Measurements from ENCODE around the gene LGR4.

LGR4 gene

GRCh38 chr11:27421819-27422494 lies 50.6 kb downstream of the LGR4 start:
- TF ChIP-seq, protein P1, sequence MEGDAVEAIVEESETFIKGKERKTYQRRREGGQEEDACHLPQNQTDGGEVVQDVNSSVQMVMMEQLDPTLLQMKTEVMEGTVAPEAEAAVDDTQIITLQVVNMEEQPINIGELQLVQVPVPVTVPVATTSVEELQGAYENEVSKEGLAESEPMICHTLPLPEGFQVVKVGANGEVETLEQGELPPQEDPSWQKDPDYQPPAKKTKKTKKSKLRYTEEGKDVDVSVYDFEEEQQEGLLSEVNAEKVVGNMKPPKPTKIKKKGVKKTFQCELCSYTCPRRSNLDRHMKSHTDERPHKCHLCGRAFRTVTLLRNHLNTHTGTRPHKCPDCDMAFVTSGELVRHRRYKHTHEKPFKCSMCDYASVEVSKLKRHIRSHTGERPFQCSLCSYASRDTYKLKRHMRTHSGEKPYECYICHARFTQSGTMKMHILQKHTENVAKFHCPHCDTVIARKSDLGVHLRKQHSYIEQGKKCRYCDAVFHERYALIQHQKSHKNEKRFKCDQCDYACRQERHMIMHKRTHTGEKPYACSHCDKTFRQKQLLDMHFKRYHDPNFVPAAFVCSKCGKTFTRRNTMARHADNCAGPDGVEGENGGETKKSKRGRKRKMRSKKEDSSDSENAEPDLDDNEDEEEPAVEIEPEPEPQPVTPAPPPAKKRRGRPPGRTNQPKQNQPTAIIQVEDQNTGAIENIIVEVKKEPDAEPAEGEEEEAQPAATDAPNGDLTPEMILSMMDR (IDR thresholded peaks at IDR 0.05; ENCODE audit: extremely low read depth, missing control alignments): no peak
- no peak for DNase-seq (ENCODE audit: low spot score)

DNA sequence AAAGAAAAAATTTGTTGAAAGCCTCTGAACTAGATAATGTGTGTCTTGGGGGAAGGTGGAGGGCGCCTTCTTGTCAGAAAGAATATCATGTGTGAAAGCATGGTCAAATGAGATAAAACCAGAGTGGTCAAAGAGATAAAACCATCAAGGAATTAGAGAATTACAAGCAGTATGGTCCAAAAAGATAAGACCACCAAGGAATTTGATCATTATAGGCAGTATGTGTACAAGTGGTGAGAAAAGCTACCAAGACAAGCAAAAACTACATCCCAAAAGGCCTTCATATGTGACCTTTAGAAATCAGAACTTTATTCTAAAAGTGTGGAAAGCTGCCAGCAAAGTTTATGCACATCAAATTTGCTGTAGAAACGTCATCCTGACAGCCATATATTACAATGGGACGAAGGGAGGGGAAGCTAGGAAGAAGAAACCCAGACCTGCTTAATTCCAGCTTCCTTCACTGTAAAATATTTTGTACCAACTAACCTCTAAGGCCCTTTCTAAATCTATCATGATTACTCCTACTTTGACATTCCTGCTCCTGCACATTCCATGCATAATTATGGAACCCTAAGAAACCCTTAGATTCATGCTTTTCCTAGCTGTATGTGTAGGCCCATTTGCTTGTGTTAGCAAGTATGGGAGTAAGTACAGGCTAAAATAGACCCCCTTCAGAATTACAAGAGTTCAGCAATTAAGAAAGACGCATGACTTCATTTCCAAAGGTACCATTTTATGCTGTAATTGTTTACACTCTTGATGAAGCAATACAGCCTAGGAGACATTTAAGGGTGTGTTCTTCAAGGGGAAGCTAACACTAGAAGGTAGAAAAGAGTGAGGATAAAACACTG lies 51.6 kb downstream of the LGR4 start:
- no peak for DNase-seq (ENCODE audit: low spot score)
- TF ChIP-seq, protein P1 (IDR thresholded peaks at IDR 0.05; ENCODE audit: extremely low read depth, missing control alignments): no peak

DNA sequence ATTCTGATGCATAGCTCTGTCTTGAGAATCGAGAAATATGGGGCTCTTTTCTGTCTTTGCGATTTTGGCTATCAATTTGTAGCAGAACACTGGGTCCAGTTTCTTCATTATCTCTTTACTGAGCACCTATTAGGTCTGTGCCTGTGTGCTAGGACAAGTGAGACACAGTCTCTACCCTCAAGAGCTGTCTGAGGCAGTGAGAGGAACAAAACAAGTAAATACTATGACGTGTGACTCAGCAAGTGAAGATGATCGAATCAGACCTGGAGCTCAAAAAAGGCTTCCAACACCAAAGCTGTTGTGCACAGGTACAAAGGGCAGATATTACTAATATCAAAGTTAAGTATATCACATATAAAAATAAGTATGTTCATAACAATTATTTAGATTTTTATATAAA lies 52.4 kb downstream of the LGR4 start:
- no peak for DNase-seq (ENCODE audit: low spot score)
- TF ChIP-seq, protein P1 (IDR thresholded peaks at IDR 0.05; ENCODE audit: extremely low read depth, missing control alignments): no peak

- no peak for DNase-seq (ENCODE audit: low spot score)
- TF ChIP-seq, protein P1 (IDR thresholded peaks at IDR 0.05; ENCODE audit: extremely low read depth, missing control alignments): no peak
These were observed 54.2 kb downstream of the LGR4 start for GRCh38 chr11:27418356-27418755.

GRCh38 chr11:27416568-27417176 lies 55.9 kb downstream of the LGR4 start:
- DNase-seq (ENCODE audit: low spot score): no peak
- TF ChIP-seq, protein P1 (IDR thresholded peaks at IDR 0.05; ENCODE audit: extremely low read depth, missing control alignments): no peak

DNA sequence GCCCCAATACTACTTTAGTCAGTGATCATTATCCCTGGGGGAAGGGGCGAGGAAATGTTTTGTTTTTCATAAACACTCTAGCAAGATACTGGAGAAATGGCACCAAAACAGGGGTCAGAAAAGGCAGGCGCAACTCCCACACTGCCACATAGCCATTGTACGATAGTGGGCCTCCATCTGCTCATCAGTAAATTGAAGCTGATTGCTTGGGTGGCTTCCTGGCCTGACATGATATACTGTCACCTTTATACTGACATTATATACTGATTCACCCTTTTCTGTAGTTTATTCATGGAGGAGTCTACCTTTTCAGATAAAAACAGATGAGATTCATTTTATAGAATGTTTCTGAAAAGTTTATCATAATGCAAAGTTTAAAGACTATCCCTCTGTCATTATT lies 57.9 kb downstream of the LGR4 start:
- no peak for DNase-seq (ENCODE audit: low spot score)
- TF ChIP-seq, protein P1 (IDR thresholded peaks at IDR 0.05; ENCODE audit: extremely low read depth, missing control alignments): no peak

DNA sequence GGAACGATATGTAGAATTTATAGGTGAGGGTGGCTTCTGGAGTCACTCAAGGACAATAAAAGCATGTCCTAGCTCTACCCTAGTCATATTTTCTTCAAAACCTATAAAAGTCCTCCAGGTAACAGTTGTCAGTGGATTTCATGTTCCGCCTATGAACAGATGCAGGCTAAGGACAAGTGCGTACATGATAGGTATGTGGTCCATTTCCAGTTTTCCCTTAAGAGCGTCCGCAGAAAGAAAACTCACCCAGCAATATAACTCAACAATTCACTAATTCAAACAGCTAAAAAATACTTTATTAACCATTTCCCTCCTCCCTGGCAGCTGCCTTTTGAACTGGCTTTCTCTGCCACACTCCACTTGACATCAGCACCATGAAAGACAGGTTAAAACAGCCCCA lies 59.4 kb downstream of the LGR4 start:
- DNase-seq (ENCODE audit: low spot score): no peak
- TF ChIP-seq, protein P1 (IDR thresholded peaks at IDR 0.05; ENCODE audit: extremely low read depth, missing control alignments): no peak
